Fibroblast of lung (primary cell): Measurements from ENCODE around the gene RAB27B.

ENCODE experiments used
- CTCF ChIP-seq, 2 donors: IDR thresholded peaks in 1 of 2; conservative IDR thresholded peaks in 1 of 2; 1 replicate in 1 of 2; 2 replicates in 1 of 2; pipeline ENCODE4 v1.5.1; 2011 to 2012; ENCODE audit warnings: low read length in 2 of 2, control low read depth in 1 of 2, inconsistent platforms in 1 of 2, low read depth in 1 of 2, mild to moderate bottlenecking in 1 of 2
- EZH2 ChIP-seq: IDR thresholded peaks from 2 replicates; pipeline ENCODE4 v1.5.1; 2012; ENCODE audit warnings: low read length, control low read depth, mild to moderate bottlenecking; ENCODE audit errors: missing control alignments

DNA sequence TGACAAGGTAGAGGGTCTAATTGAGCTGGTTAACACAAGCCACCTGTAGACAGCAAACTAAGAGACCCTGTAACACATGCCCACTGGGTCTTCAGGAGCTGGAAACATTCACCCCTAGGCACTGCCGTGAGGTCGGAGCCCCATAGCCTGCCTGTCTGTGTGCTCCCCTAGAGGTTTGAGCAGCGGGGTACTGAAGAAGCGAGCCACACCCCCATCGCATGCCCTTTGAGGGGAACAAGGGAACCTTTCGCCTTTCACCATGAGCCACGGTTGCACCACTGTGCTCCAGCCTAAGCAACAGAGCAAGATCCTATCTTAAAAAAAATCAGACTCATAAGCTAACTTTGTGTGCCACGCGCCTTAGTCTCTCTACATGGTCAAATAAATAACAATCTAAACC is 36.2 kb upstream of the RAB27B start:
- TF ChIP-seq CTCF (conservative IDR thresholded peaks at IDR 0.05 in 1 of 2, IDR thresholded peaks at IDR 0.05 in 1 of 2; ENCODE audit: low read depth in 1 of 2, low read length in 2 of 2) (no peak), EZH2 (no peak)
